ENCODE measurements around the gene ETNK2.

The ETNK2 gene

DNA sequence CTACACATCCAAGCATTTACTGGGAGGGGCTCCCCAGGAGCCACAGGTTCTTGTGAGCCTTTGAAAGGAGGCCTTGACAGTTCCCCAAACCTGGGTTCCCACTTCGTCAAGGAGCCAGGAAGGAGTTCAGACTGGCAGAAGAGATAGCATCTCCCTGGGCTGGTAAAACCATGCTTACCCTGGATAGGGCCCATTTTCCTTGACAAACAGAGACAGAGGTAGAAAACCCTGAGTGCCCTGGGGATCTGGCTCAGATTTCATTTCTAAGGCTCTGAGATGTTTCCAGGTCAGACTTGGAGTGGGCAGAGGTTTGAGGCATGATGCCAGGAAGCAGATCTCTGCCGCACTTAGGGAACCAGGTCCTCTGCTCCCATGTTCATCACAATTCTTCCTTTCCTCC lies 2.7 kb downstream of the ETNK2 start:
- FAIRE-seq, result no peak
- no peak for DNase-seq (ENCODE audit: low spot score)

DNA sequence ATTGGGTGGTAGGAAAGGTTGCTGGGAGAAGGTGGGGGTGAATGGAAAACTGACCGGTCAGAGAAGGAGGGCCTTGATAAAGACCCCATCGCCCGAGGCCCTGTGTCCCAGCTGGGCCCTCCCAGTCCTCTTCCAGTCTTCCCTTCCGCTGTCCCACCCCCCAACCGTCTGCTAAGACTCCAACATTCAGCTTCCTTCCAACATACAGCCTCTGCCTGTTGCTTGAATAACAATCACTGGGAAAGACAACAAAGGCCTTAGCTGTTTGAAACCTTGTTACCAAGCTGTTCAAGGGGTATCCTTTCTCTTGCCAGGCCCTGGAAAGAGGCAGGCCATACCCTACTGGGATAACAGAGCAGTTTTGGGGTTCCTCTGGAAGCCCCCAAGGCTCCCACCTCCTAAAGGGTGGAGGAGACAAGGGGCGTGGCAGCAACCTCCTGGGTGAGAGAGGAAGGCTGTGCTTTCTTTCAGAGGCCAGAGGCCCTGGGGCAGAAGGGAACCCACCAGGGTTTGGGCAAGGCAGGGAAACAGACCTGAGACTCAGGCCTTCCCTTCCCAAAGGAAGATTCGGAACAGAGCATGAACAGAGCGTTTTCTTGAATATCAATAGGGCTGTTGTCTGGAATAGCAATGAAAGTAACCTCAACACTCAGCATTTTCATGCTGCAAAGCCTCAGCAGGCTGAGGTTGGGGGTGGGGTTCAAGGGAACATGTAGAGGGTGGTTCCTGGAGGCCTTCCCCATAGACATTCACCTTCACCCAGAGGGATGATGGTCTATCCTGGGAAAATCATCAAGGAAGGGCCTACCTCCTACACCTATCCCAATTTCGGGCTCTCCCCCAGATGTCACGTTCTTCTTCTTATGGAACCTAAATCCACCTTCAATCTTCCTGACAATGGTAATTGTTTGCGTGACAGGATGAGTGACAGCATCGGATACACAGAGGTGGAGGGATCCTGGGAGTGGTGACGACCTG lies 4.1 kb downstream of the ETNK2 start:
- DNase-seq (ENCODE audit: low spot score) (no peak), FAIRE-seq (no peak)

DNA sequence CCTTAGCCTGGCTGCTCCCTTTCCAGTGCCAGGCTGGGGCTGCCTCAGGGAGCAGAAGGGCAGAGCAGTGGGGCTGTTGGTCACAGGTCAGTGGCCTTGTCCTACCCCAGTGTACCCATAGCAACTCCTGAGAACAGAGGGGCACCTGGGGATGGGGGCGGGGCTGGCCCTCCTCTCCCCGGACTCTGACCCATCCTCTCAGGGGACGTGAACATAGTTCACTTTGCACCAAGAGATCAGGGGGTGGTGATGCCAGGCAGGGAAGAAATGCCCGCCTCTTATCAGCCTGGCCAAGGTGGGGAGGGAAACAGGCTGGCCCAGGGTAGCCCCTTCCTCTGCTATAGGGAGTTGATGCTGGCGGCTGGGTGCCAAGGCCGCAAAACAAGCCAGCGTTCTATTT lies 4.9 kb downstream of the ETNK2 start:
- FAIRE-seq, result no peak

DNA sequence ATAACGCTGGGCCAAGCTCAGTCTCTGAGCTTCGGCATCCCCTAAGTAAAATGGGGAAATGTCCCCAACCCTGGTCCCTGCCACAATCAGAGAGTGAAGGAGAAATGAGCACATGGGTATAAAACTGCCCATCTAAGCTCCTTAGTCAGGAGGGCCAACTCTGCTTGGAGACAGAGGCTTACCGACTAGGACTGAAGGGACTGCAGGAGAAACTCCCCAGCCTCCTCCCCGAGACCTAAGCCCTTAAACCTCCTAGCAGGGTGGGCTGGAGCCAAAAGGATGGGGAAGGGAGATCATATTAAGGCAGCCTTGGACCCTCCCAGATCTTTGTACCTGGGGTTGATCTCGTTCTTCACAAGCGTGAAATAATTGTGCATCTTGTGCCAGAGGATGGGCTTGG lies 5.5 kb downstream of the ETNK2 start:
- FAIRE-seq (no peak), DNase-seq (ENCODE audit: low spot score) (no peak)

More for the DNA sequence above, 4.9 kb downstream of the ETNK2 start:
- no peak for DNase-seq (ENCODE audit: low spot score)

DNA sequence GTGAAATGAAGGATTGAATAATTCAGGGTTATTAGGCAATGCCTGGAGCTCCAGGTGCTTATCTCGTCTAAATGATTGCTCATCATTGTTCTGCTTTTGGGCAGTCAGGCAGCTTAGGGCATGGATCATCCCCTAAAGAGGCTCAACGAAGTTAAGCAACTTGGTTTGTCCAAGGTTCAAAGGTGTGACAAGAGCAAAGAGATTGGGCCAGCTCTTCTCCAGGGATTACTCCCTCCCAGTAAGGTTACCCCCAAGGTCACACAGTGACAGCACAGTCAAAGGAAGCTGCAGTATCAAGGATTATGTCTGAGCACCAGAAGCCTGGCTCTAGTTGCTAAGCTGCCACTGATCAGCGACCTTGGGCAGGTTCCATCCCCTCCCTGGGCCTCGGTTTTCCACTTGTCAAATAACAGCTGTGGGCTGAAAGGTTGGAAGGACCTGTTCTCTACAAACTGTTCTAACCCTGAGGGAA lies 6.8 kb downstream of the ETNK2 start:
- DNase-seq (ENCODE audit: low spot score) (no peak), FAIRE-seq (no peak)

DNA sequence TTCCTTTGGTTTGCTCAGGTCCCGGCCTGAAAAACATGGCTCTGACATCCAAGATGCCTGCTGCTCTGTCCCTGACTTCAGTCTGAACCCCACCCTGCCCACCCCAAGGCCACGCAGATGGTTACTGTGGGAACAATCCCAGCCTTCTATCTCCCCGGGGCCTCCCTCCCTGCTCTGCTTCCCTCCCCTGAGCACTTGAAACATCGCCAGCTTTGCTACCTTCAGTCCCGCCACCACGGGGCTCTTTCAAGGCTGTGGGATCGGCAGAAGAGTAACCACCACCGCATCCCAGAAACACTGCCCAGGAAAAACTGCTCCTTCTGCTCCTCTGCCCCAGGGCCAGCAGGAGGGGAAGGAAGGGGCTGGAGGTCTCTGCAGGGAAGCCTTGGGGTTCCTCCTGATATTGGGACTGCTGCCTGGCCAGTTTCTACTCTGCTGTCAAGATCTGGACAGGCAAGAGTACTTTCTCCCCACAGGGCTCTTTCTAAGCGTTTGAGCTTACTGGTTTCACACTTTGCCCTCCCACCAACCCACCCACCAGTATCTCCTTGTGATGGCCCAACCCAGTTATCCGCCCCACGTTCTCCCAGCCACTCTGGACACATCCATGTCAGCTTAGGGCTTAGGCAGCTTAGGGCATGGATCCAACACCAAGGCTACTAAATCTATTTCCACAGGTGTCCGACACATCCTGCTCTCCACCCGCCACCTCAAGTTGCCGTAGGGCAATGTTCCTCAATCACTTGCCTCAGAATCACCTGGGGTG lies 8.4 kb downstream of the ETNK2 start:
- DNase-seq (ENCODE audit: low spot score), result no peak
- no peak for FAIRE-seq

DNA sequence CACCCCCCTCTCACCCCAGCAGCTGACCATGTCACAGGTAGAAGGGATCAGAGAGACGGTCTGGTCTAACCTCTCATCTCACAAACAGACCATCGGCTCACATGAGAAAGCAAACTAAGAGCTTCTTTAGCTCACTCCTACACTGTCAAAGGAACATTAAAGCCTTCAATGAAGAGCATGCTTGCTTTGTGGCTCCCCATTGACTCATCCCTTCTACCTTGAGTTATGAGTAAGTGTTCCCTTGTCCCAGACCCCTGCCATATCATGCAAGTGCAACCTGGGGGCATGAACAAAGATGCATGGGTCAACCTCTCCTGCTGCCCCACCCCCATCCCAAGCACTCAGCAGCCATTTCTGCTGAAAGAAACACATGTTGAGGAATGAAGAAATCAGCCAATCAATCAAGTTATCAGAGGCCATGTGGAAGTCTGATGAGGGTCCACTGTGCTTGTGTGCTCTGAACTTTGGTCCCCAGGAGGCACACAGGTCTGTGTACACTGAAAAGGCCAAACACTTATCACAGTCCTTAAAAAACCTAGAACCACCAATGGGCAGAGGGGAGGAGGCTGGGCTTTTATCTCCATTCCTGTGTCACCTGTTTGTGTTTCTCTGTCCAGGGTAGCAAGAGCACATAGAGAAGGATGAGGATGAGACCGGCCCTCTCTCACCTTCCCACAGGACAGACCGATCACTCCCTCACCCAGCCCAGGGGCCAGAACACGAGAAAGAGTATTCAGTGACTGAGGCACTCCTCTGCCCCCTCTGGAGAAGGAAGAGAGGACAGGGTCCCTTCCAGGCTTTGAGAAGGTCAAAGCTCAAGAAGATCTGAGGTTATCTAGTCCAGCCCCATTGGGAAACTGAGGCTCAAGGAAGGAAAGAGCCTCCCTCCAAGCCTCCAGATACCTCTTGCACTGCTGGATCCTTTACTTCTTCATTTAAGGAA lies 9.5 kb downstream of the ETNK2 start:
- DNase-seq (ENCODE audit: low spot score) (no peak), FAIRE-seq (no peak)

DNA sequence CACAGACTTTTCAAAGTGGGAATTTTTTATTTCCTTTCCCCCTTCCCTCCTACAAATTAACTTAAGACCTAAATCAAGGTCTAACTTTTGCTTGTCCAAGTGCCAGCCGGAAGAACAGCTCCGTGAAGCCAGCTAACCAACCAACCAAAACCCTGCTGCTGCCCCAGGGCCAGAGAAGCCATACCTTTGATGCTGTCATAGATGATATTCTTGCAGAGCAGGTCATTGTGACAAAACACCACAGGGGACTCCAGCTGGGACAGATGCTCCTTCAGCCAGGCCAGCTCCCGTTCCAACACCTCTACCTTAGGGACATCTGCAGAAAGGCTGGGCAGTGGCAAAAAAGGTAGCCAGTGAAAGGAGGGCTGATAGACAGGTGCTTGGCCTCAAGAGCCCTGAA lies 10.7 kb downstream of the ETNK2 start:
- DNase-seq (ENCODE audit: low spot score), result no peak
- FAIRE-seq, result no peak

DNA sequence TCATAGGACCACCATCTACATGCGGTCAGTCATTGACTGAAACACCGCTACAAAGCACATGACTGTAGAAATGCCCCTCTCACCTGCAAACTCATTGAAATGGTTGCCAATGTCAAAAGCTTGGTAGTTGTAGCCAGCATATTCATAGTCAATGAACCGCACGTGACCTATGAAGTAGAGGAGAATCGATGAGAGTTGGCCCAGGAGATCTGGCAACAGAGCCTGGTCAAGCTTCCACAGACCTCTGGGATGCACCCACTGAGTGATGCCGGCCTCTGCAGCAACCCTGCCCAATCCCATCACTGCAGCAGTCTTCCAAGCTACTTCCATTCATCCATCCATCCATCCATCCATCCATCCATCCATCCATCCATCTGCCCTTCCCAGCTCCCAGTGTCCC lies 11.9 kb downstream of the ETNK2 start:
- FAIRE-seq, result no peak
- no peak for DNase-seq (ENCODE audit: low spot score)

DNA sequence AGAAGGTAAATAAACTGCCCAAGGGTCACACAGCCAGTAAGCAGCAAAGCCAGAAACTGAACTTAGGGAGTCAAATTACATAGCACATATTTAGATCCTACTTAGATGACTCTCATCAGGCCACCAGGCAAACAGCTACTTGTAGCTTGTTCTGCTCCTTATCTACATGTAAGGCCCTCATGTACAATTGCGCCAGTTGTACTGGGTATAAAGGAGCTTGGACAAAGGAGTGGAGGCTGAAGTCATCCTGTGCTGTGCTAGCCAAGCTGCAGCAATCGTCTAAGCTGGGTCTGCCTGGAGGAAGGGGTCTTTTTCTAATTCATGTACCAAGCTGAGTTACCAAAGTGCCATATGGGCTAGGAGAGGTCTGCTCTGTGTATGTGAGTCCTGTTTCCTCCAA lies 12.8 kb downstream of the ETNK2 start:
- FAIRE-seq, result no peak
- no peak for DNase-seq (ENCODE audit: low spot score)

DNA sequence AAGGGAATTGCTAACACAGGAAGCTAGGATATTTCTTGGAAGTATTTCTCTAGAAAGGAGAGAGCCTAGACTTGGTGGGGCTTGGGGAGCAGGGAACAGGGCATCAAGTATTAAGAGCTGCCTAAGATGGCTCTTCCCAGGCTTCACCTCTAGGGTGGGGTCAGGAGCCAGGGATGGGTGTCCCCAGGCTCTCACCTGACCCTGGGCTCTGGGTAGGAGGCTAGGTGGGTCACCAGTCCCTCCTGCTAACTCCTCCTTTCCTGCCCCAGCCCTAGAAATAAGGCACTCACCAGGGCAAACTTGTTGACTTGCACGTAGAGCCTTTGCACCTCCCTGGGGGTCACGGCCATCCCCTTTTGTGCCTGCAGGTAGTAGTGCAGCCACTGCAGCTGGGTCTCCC lies 15.0 kb downstream of the ETNK2 start:
- DNase-seq (ENCODE audit: low spot score) (no peak), FAIRE-seq (no peak)

DNA sequence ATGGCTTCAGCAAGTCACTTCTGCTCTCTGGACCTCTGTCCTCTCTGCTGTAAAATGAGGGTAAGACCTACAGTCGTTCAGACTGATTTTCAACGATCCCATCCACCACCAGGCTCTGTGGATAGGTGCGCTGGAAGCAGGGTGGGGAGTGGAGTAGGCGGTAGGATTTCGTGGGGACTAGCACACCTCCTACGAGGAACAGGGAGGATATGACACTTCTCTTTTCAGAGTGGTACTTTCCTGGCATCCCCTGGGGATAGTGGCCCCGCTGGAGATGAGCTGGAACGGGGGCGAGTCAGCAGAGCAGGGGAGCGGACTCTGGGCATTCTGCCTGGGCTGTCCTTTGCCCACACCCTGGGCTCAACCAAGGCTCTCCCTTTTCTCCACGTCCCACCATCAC lies 17.7 kb downstream of the ETNK2 start:
- no peak for FAIRE-seq
- no peak for DNase-seq (ENCODE audit: low spot score)

DNA sequence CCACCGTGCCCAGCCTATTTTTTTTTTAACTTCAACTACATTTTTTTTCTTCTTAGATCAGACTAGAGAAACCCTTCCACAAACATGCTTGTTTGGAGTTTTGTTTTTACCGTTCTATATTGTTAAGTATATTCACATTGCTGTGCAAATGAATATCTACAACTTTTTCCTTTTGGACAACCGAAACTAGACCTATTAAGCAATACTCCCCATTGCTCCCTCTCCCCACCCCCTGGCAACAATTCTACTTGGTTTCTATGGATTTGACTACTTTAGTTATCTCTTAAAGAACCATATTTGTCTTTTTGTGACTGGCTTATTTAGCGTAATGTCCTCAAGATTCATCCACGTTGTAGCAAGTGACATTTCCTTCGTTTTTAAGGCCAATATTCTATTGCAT lies 19.1 kb downstream of the ETNK2 start:
- no peak for FAIRE-seq
- DNase-seq (ENCODE audit: low spot score), result no peak

DNA sequence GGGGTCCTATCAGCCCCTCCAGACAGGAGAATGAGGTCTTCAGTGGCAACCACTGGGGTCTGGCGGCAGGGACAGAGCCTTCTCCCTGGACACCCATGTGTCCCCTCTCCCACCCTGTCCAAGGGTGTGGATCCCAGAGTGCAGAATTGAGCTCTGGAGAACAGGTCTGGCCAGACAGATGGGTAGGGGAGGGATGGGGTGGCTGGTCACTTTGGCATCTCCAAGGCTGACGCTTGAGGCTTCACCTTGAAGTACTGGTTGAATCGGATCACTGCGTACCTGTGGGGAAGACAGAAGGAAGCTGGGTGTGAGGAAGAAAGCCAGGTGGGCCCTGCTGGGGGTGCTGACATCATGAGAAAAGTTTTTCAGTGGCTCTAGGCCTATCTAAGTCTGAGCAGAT lies 19.9 kb downstream of the ETNK2 start:
- DNase-seq (ENCODE audit: low spot score), result no peak
- FAIRE-seq, result no peak

DNA sequence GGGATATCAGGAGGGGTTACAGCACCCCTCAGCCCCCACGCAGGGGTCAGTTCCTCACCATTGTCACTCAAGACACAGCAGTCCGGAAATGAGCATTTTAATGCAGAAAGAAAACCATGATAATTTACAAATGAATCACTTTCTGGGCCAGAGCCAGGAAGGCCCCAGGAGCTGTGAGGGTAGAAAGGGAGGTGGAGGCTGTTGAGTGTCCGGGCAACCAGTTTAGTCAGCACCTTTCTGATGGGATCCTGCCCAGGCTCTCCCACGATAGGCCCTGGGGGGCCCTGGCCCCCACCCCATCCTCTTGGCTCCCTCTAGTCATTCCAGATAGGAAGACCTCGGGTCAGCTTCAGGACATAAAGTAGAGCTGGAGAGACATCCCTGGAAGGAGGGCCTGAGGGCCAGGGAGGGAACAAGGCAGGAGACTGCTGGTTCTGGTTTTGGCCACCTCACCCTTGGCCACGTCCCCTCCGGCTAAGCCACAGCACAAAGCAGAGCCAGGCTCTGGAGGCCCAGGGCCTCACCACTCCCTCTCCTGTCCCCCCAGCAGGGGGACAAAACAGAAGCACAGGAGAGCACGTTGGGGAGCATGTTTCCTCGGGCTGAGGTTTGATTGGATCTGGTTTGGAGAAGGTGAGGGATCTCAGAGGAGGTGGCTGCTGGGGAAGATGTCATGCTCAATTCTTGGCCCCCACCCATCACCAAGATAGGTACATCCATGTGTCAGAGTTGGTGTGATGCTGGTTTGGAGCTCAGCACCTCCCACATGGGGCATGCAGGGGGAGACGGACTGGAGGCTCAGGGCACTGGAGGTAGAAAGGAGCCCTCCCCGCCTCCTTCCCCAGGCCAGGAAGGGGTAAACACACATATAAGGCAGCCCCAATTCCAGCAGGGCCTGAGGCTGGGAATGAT lies 20.6 kb downstream of the ETNK2 start:
- DNase-seq (ENCODE audit: low spot score) (peak; percentile 80), FAIRE-seq (no peak)

DNA sequence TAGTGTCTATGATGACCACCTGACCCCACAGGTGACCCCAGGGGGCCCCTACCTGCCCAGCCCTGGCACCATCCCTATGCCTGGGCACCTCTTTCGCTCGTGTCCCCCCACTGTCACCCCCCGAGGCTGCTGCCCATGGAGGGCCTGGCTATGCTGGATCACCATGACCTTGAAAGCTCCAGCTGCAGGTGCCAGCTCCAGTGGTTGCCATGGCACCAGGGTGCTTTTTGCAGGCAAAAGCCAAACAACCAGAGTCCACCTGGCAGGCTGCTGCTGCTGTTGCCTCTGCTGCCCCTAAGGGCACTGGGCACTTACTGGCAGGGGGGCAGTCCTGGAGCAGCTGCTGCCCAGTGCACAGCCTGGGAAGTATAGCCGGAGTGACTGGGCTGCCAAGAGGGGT lies 21.7 kb downstream of the ETNK2 start:
- FAIRE-seq (no peak), DNase-seq (ENCODE audit: low spot score) (peak; percentile 20)

DNA sequence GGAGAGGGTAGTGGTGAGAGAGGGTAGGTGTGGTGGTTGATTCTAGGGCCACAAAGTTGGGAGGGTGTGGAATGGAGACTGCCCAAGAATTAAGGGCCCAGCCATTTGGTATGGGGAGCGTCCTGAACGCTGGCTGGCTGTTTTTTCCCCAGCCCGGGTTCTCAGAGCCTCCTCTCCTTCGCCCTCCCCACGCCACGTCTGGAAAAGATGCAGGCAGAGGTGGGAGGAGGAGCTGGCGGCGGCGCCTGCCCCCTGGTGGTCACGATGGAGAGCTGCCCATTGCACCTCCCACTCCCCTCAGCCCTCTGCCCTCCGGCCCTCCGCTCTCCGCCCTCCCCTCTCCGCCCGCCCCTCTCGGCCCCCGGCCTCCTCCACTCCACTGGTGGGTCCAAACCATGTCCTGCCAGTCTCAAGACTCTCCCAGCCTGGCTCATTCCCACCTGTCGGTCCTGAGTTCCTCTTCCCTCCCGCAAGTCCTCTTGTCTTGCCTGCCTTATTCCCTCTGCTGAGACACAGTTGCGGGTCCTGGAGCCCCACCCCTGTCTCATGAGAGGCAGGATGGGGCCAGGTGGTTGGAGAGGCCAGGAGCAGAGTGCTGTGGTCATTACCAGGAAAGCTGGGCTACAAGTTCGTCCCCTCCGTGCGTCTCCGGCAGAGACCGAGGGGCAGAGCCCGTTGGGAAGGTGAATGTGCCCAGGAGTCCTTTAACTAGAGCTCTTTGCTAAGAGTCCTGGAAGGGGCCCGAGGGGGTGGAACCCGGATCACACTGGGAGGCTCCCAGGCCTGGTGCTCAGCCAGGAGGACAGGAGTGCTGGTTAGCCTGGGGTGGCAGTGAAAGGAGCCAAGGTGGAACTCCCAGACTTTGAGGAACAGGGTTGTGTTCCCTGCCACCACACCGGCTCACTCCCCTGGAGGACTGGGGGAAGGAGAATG lies 22.6 kb downstream of the ETNK2 start:
- no peak for FAIRE-seq

DNA sequence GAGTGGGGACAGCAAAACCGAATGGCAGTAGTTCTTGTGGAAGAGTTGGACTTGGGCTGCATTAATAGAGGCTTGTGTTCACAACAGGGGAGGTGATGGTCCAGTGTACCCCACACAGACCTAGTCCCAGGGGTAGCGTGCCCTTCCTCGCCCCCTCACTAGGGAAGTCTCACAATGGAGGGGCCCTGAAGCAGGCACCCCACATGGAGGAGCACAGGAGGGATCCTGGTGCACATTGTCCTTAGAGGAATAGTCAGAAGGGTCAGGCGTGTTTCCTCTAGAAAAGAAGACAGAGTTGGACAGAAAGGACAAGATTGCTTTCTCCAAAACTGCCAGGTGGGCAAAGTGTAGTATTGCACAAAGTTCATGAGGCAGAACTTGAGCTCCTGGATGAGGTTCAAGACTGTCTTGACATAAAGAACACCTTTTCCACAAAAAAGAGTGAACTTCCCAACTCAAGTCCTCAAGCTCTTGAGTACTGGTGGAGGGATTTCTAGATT lies 23.3 kb downstream of the ETNK2 start:
- FAIRE-seq, result peak; percentile 76
- DNase-seq (ENCODE audit: low spot score), result no peak

More for the DNA sequence above, 22.6 kb downstream of the ETNK2 start:
- peak; percentile 89 for DNase-seq (ENCODE audit: low spot score)
